Adrenal gland (tissue), 12 donors: ENCODE measurements around the gene OR5K3. TPM values are rescaled to one million over a fixed set of nuclear protein-coding genes. Genes with fewer than 3 reads are reported as not detected.

Experiments used
- DNase-seq, 7 donors: peaks; one replicate each; pipeline ENCODE4 v3.0.0-alpha.2; 2019 to 2020
- H3K27ac ChIP-seq, 5 donors: fragments of 200-600 bp; sonication (generic) in 4 of 5; 1 replicate in 3 of 5; 2 replicates in 2 of 5; pipeline versions ENCODE4 v1.5.1 to v1.8.0; 2016 to 2020; ENCODE audit warnings: mild to moderate bottlenecking in 1 of 5
- H3K27me3 ChIP-seq: fragments of 200-600 bp; 2 replicates; pipeline ENCODE4 v1.8.0; 2021
- H3K36me3 ChIP-seq, 2 donors: fragments of 200-600 bp; replicated peaks in 1 of 2; 1 replicate in 1 of 2; 2 replicates in 1 of 2; pipeline versions ENCODE4 v1.5.1 to v1.8.0; 2018 to 2022
- H3K4me1 ChIP-seq, 2 donors: fragments of 200-600 bp; replicated peaks in 1 of 2; 1 replicate in 1 of 2; 2 replicates in 1 of 2; pipeline versions ENCODE4 v1.5.1 to v1.8.0; 2018 to 2021
- H3K4me3 ChIP-seq, 4 donors: fragments of 200-600 bp; sonication (generic) in 3 of 4; one replicate each; pipeline ENCODE4 v1.5.1; 2016 to 2018
- H3K9me3 ChIP-seq, 3 donors: fragments of 200-600 bp; sonication (generic) in 1 of 3; replicated peaks in 1 of 3; 1 replicate in 2 of 3; 2 replicates in 1 of 3; pipeline versions ENCODE4 v1.5.1 to v1.8.0; 2016 to 2021
- POLR2A ChIP-seq, 2 donors: fragments of 450-650 bp; IDR thresholded peaks; one replicate each; pipeline ENCODE4 v1.6.1; 2017; ENCODE audit warnings: antibody characterized with exemption in 2 of 2, mild to moderate bottlenecking in 2 of 2, moderate library complexity in 1 of 2
- WGBS, 4 donors: extraction: QIAGEN DNeasy Blood & Tissue Kit in 2 of 4; methylation state at CpG; one replicate each; pipeline versions ENCODE4 v1.1.5 to v1.1.7; 2013 to 2017; 5-methylcytosine and 5-hydroxymethylcytosine counted together
- intact Hi-C, 2 donors: fragments of 100-400 bp; cut with DNase I; formaldehyde crosslinking; loops; one replicate each; pipeline versions ENCODE4 v1.14.1 to v1.15.0; 2022 to 2023
- polyA plus RNA-seq, 3 donors: library from polyadenylated mRNA; stranded (reverse); fragments of 200-250 nt in 2 of 3; fragments of 350-450 nt in 1 of 3; fragmentation: Illumina TruSeq in 1 of 3; extraction: RNeasy Lipid Tissue Mini Kit (QIAGEN cat#74804) in 1 of 3; gene quantifications; one replicate each; pipeline ENCODE4 v1.2.3, GENCODE V29; 2013 to 2014
- total RNA-seq, 9 donors: library from RNA; depleted of rRNA in 4 of 9; stranded (reverse); fragments of >200 nt in 4 of 9; fragments of 120-200 nt in 1 of 9; fragmentation: NEBNext Ultra II Directional in 1 of 9; extraction: Animal tissue kit (Norgen Biotek cat#: 25700) in 1 of 9; gene quantifications; one replicate each; pipeline versions ENCODE4 v1.1.0 to v1.2.4, GENCODE V29; 2013 to 2023
- TF ChIP-seq, protein P1 (sequence below), 6 experiments: fragments of 450-650 bp in 4 of 6; fragments of 200-600 bp in 2 of 6; sonication (generic) in 1 of 6; IDR thresholded peaks; 1 replicate in 5 of 6; 2 replicates in 1 of 6; pipeline versions ENCODE4 v1.5.1 to v1.8.0; 2016 to 2021; ENCODE audit warnings: antibody characterized with exemption in 6 of 6, mild to moderate bottlenecking in 2 of 6, moderate library complexity in 1 of 6
- donor health status: healthy with polysubstance abuse.
- donor health status: Bipolar disorder and iron deficiency.
- donor health status: DM: yes; HTN: yes; CAD: no.
- donor health status: DM: no; HTN: no; CAD: no.
- donor health status: DM: no; HTN: no; CAD: no.
- donor health status: DM: yes; HTN: yes; CAD: no.

Gene OR5K3
- total and polyA plus RNA-seq, 12 donors, result not detected

DNA sequence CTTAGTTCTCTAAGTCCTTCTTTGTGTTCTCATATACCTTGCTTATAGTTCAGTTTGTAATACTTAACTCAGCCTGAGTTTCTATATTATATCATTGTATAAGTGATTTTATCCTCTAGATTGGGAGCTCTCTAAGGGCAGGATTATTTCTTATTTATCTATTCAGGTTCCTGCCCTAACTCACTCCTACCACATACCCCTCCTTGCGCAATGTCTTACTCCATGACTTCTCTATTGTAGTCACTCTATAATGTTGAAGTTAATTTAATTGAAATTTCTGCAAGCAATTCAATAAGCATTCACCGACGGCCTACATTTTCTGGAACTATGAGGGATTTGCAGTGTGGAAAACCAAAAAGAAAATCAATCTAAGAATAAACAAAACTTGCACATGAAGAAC lies 40.4 kb upstream of the OR5K3 start:
- TF ChIP-seq POLR2A (IDR thresholded peaks at IDR 0.05), result no peak
- TF ChIP-seq, protein P1, sequence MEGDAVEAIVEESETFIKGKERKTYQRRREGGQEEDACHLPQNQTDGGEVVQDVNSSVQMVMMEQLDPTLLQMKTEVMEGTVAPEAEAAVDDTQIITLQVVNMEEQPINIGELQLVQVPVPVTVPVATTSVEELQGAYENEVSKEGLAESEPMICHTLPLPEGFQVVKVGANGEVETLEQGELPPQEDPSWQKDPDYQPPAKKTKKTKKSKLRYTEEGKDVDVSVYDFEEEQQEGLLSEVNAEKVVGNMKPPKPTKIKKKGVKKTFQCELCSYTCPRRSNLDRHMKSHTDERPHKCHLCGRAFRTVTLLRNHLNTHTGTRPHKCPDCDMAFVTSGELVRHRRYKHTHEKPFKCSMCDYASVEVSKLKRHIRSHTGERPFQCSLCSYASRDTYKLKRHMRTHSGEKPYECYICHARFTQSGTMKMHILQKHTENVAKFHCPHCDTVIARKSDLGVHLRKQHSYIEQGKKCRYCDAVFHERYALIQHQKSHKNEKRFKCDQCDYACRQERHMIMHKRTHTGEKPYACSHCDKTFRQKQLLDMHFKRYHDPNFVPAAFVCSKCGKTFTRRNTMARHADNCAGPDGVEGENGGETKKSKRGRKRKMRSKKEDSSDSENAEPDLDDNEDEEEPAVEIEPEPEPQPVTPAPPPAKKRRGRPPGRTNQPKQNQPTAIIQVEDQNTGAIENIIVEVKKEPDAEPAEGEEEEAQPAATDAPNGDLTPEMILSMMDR (IDR thresholded peaks at IDR 0.05), result no peak
- Histone ChIP-seq H3K27ac (no peak overlapping the region), H3K27me3 (no peaks in the 10 kb centered on the region), H3K4me3 (no peak overlapping the region), H3K9me3 (no peaks in the 10 kb centered on the region), H3K36me3 (no peaks in the 10 kb centered on the region), H3K4me1 (no peaks in the 10 kb centered on the region)
- DNase-seq, result no peak
- intact Hi-C loops, result no loop called here
- WGBS, 4 donors, result 79 to 92% (median 85%) methylated on average over 3 of the region's 3 CpGs

DNA sequence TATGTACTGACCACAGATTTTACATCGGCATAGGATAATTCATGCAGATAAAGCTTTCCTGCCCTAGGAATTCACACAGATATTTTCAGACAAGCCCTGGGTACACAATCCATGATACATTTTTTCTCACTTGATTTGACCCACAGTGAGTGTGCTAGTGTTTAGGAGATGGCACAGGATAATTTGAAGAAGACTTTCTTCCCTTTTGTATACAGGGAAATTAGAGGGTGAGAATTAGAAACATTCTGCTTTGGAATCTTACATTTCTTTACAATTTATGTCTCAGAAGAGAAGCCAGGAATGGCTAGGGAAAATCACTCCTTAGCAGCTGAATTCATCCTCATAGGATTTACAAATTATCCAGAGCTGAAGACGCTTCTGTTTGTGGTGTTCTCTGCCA lies 36.9 kb upstream of the OR5K3 start, which contains the start of gene OR5K4:
OR5K4 (plus strand) TSS at position 301 of the 400 bp plus-strand sequence; CDS start at position 301, 0 bp downstream.
- H3K4me3 ChIP-seq, result no peak within 1 kb of the TSS

DNA sequence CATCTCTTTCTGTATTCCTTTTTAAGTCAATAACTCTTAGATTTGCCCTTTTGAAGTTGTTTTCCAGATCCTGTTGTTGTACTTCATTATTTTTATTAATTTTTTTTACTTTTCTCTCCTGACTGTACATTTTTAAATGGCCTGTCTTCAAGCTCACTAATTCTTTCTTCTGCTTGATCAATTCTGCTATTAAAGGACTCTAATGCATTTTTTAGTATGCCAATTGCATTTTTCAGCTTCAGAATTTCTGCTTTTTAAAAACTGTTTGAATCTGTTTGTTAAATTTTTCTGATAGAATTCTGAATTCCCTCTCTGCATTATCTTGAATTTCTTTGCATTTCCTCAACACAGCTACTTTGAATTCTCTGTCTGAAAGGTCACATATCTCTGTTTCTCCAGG lies 31.2 kb upstream of the OR5K3 start:
- intact Hi-C loops, result no loop called here
- no peak for DNase-seq
- Histone ChIP-seq H3K36me3 (no peaks in the 10 kb centered on the region), H3K27me3 (no peaks in the 10 kb centered on the region), H3K4me1 (no peaks in the 10 kb centered on the region), H3K4me3 (no peak overlapping the region), H3K27ac (no peak overlapping the region), H3K9me3 (peaks cover 0 to 6% (median 0%) of the 10 kb centered on the region in 3 donors)
- TF ChIP-seq POLR2A (IDR thresholded peaks at IDR 0.05), result no peak
- TF ChIP-seq, protein P1 (IDR thresholded peaks at IDR 0.05), result no peak

More for the DNA sequence above, 36.9 kb upstream of the OR5K3 start, which contains the start of gene OR5K4:
- H3K27ac ChIP-seq, result no peak within 1 kb of the TSS
- no peaks in the 10 kb centered on the region for H3K4me1 ChIP-seq
- intact Hi-C loops, result no loop called here
- TF ChIP-seq, protein P1 (IDR thresholded peaks at IDR 0.05), result no peak
- TF ChIP-seq POLR2A (IDR thresholded peaks at IDR 0.05), result no peak
- H3K27me3 ChIP-seq, result no peaks in the 10 kb centered on the region
- H3K36me3 ChIP-seq, result no peaks in the 10 kb centered on the region
- WGBS, 4 donors, result 67 to 86% (median 77%) methylated on average over 2 of the region's 2 CpGs
- H3K9me3 ChIP-seq, result no peaks in the 10 kb centered on the region
- no peak for DNase-seq

DNA sequence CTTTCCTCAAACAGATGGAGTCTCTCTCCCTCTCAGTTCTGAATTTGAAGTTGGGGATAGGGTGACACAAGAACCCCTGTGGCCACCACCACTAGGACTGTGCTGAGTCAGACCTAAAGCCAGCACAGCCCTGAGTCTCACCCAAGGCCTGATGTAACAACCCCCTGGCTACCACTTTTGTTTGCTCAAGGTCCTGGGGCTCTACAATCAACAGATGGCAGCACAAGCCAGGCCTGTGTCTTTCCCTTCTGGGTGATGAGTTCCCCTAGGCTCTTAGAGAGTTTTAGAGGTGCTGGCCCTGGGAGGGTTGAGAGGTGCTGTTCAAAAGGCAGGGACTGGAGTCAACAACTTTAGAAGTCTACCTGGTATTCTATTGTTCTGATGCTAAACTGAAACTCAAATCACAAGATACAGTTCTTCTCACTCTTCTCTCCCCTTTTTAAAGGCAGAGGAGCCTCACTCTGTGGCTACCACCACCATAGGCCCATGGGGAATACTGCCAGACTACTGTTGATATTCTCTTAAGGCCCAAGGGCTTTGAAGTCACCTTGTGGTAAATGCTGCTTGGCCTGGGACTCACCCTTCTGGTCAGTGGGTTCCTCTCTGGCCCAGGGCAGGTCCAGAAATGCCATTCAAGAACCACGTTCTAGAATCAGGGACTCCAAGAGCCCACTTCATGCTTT lies 30.3 kb upstream of the OR5K3 start:
- H3K27me3 ChIP-seq, result no peaks in the 10 kb centered on the region
- TF ChIP-seq POLR2A (IDR thresholded peaks at IDR 0.05), result no peak
- TF ChIP-seq, protein P1 (IDR thresholded peaks at IDR 0.05), result no peak
- H3K4me3 ChIP-seq, result no peak overlapping the region
- peaks cover 0 to 10% (median 0%) of the 10 kb centered on the region in 3 donors for H3K9me3 ChIP-seq
- intact Hi-C loops, result no loop called here
- no peak for DNase-seq
- H3K27ac ChIP-seq, result no peak overlapping the region
- WGBS, 4 donors, result 51 to 83% (median 65%) methylated on average over 1 of the region's 1 CpG
- H3K4me1 ChIP-seq, result no peaks in the 10 kb centered on the region
- no peaks in the 10 kb centered on the region for H3K36me3 ChIP-seq
